B cell (primary cell): ENCODE results near the gene COL19A1. TPM values are rescaled to one million over a fixed set of nuclear protein-coding genes. Genes with fewer than 3 reads are reported as not detected.

Source experiments
- ATAC-seq: fragments of 200-7000 bp; cut with Tn5 transposase; one replicate; pipeline ENCODE4 v1.10.0; 2021; ENCODE audit warnings: low read depth, mild to moderate bottlenecking, moderate number of reproducible peaks, moderate library complexity
- CTCF ChIA-PET: fragments of 350-600 bp; sonication (Branson Sonifier 250); formaldehyde crosslinking; loops from one replicate; lab custom pipeline; 2021; ENCODE audit warnings: antibody characterized with exemption, inconsistent platforms; lab: Charles Lee
- POLR2A ChIA-PET: fragments of 350-600 bp; sonication (Branson Sonifier 250); formaldehyde crosslinking; loops from one replicate; lab custom pipeline; 2021; ENCODE audit warnings: antibody characterized with exemption; lab: Charles Lee
- DNase-seq: peaks from one replicate; pipeline ENCODE4 v3.0.0; 2013
- H2AFZ ChIP-seq: 2 replicates; pipeline ENCODE4 v1.6.1; 2012; ENCODE audit warnings: mild to moderate bottlenecking, low read depth, low read length; ENCODE audit not compliant: insufficient read depth, poor library complexity, severe bottlenecking
- H3K27ac ChIP-seq, 2 donors: 1 replicate in 1 of 2; 2 replicates in 1 of 2; pipeline ENCODE4 v1.5.1; 2012 to 2013; ENCODE audit warnings: low read length in 2 of 2, mild to moderate bottlenecking in 2 of 2, moderate library complexity in 1 of 2
- H3K27me3 ChIP-seq, 4 experiments: fragments of 200-600 bp in 1 of 4; sonication (generic) in 1 of 4; replicated peaks in 1 of 4; 1 replicate in 2 of 4; 2 replicates in 2 of 4; pipeline versions ENCODE4 v1.6.1 to v1.7.0; 2013 to 2016; ENCODE audit warnings: low read length in 3 of 4, mild to moderate bottlenecking in 2 of 4, mixed read lengths in 1 of 4, moderate library complexity in 1 of 4; ENCODE audit not compliant: insufficient read depth in 4 of 4, control insufficient read depth in 3 of 4; ENCODE audit errors: control extremely low read depth in 1 of 4
- H3K36me3 ChIP-seq, 2 experiments: replicated peaks in 1 of 2; 1 replicate in 1 of 2; 2 replicates in 1 of 2; pipeline versions ENCODE4 v1.6.1 to v1.7.1; 2013; ENCODE audit warnings: low read length in 1 of 2; ENCODE audit not compliant: insufficient read depth in 2 of 2, control insufficient read depth in 1 of 2; ENCODE audit errors: control extremely low read depth in 1 of 2, extremely low read depth in 1 of 2
- H3K4me1 ChIP-seq, 2 donors: fragments of 200-600 bp in 1 of 2; sonication (generic) in 1 of 2; 1 replicate in 1 of 2; 2 replicates in 1 of 2; pipeline versions ENCODE4 v1.5.1 to v1.6.1; 2013 to 2017; ENCODE audit warnings: low read length in 2 of 2; ENCODE audit not compliant: control insufficient read depth in 2 of 2, insufficient read depth in 2 of 2
- H3K4me2 ChIP-seq: replicated peaks from 2 replicates; pipeline ENCODE3; 2012; ENCODE audit warnings: mild to moderate bottlenecking, low read depth, low read length; ENCODE audit not compliant: poor library complexity, severe bottlenecking
- H3K4me3 ChIP-seq, 5 experiments: fragments of 200-600 bp in 1 of 5; sonication (generic) in 1 of 5; 1 replicate in 3 of 5; 2 replicates in 2 of 5; pipeline versions ENCODE4 v1.5.1 to v1.7.0; 2011 to 2016; ENCODE audit warnings: low read length in 4 of 5, mild to moderate bottlenecking in 4 of 5, low read depth in 2 of 5, control low read depth in 1 of 5, moderate library complexity in 1 of 5; ENCODE audit not compliant: insufficient read depth in 1 of 5; ENCODE audit errors: control extremely low read depth in 1 of 5, extremely low read depth in 1 of 5
- H3K79me2 ChIP-seq: fragments of 200-600 bp; sonication (generic); one replicate; pipeline ENCODE4 v1.6.0; 2016; ENCODE audit warnings: low read length; ENCODE audit not compliant: control insufficient read depth, insufficient read depth
- H3K9ac ChIP-seq: fragments of 200-600 bp; sonication (generic); 2 replicates; pipeline ENCODE4 v1.6.1; 2017; ENCODE audit warnings: mild to moderate bottlenecking, low read length, moderate library complexity
- H3K9me3 ChIP-seq, 3 donors: one replicate each; pipeline versions ENCODE4 v1.6.1 to v1.7.1; 2013; ENCODE audit warnings: low read length in 2 of 3; ENCODE audit not compliant: control insufficient read depth in 2 of 3, insufficient read depth in 1 of 3; ENCODE audit errors: control extremely low read depth in 1 of 3
- H4K20me1 ChIP-seq: 2 replicates; pipeline ENCODE4 v1.6.0; 2012; ENCODE audit warnings: mild to moderate bottlenecking, low read length; ENCODE audit not compliant: insufficient read depth, control insufficient read depth, poor library complexity, severe bottlenecking
- H3K27ac Mint-ChIP-seq: one replicate; pipeline ENCODE4 v1.8.0; 2021; ENCODE audit warnings: mixed read lengths
- H3K27me3 Mint-ChIP-seq: one replicate; pipeline ENCODE4 v1.8.0; 2021; ENCODE audit warnings: mixed read lengths
- H3K4me1 Mint-ChIP-seq: one replicate; pipeline ENCODE4 v1.8.0; 2021; ENCODE audit warnings: mixed read lengths
- H3K4me3 Mint-ChIP-seq: one replicate; pipeline ENCODE4 v1.8.0; 2021; ENCODE audit warnings: mixed read lengths
- H3K9me3 Mint-ChIP-seq: one replicate; pipeline ENCODE4 v1.8.0; 2022; ENCODE audit warnings: mixed read lengths; ENCODE audit not compliant: insufficient read depth
- CTCF ChIP-seq: fragments of 200-600 bp; IDR thresholded peaks from one replicate; pipeline ENCODE4 v1.8.0; 2022; ENCODE audit warnings: antibody characterized with exemption, mild to moderate bottlenecking
- EZH2 ChIP-seq: IDR thresholded peaks from 2 replicates; pipeline ENCODE4 v1.6.1; 2012; ENCODE audit warnings: borderline replicate concordance, low read depth, mild to moderate bottlenecking, moderate library complexity, low read length; ENCODE audit not compliant: insufficient read depth, poor library complexity, severe bottlenecking
- WGBS: methylation state at CpG from one replicate; pipeline ENCODE4 v1.1.5; 2013; ENCODE audit warnings: missing lambda C conversion rate; ENCODE audit not compliant: insufficient coverage; 5-methylcytosine and 5-hydroxymethylcytosine counted together
- intact Hi-C: fragments of 100-400 bp; cut with micrococcal nuclease; formaldehyde crosslinking; loops from one replicate; pipeline ENCODE4 v1.10.0; 2022
- polyA plus RNA-seq: library from polyadenylated mRNA; depleted of rRNA; stranded (reverse); fragments of >200 nt; gene quantifications from 2 replicates; pipeline ENCODE4 v1.2.3, GENCODE V29; 2012
- total RNA-seq, 2 donors: library from RNA; stranded (reverse); fragments of 120-200 nt in 1 of 2; gene quantifications; 1 replicate in 1 of 2; 2 replicates in 1 of 2; pipeline versions ENCODE4 v1.2.3 to v1.2.4, GENCODE V29; 2013 to 2022

Gene COL19A1
- total and polyA plus RNA-seq, 2 donors (not counting 1 experiment from before 2014, with no cell fraction given), result 14.6 to 61.4 TPM

GRCh38 chr6:70059039-70059719 lies 192.8 kb downstream of the COL19A1 start:
- Histone ChIP-seq H3K36me3 (peaks cover 4 to 5% of the 10 kb centered on the region in 2 experiments), H3K9me3 (no peaks in the 10 kb centered on the region), H3K4me2 (no peak overlapping the region), H3K79me2 (no peaks in the 10 kb centered on the region), H4K20me1 (no peaks in the 10 kb centered on the region), H3K27me3 (no peaks in the 10 kb centered on the region), H3K27ac (no peak overlapping the region), H3K9ac (no peak overlapping the region), H2AFZ (no peak overlapping the region), H3K4me3 (no peak overlapping the region), H3K4me1 (no peaks in the 10 kb centered on the region)
- POLR2A ChIA-PET, result no interaction called here
- intact Hi-C loops, result no loop called here
- ATAC-seq (no peak), DNase-seq (no peak)
- Mint-ChIP-seq H3K27ac (no peak overlapping the region), H3K27me3 (no peaks in the 10 kb centered on the region), H3K4me1 (peaks cover 7% of the 10 kb centered on the region), H3K9me3 (no peaks in the 10 kb centered on the region), H3K4me3 (no peak overlapping the region)
- CTCF ChIA-PET, result no interaction called here
- WGBS, result no CpG with 5 or more reads among the region's 2 CpGs
- TF ChIP-seq EZH2 (no peak), CTCF (no peak)

- no peaks in the 10 kb centered on the region for H3K79me2 ChIP-seq
- H3K9me3 ChIP-seq, result no peaks in the 10 kb centered on the region
- ATAC-seq, result no peak
- intact Hi-C loops, result no loop called here
- TF ChIP-seq CTCF (no peak), EZH2 (no peak)
- H3K4me2 ChIP-seq, result no peak overlapping the region
- H3K9ac ChIP-seq, result no peak overlapping the region
- peaks cover 4 to 5% of the 10 kb centered on the region in 2 experiments for H3K36me3 ChIP-seq
- no peak for DNase-seq
- ChIA-PET POLR2A (no interaction called here), CTCF (no interaction called here)
- WGBS, result no CpG with 5 or more reads among the region's 5 CpGs
- Mint-ChIP-seq H3K4me3 (no peak overlapping the region), H3K27ac (no peak overlapping the region), H3K9me3 (no peaks in the 10 kb centered on the region), H3K4me1 (peaks cover 7% of the 10 kb centered on the region), H3K27me3 (no peaks in the 10 kb centered on the region)
- no peak overlapping the region for H2AFZ ChIP-seq
- no peaks in the 10 kb centered on the region for H3K27me3 ChIP-seq
- no peaks in the 10 kb centered on the region for H4K20me1 ChIP-seq
- no peaks in the 10 kb centered on the region for H3K4me1 ChIP-seq
- H3K27ac ChIP-seq, result no peak overlapping the region
- no peak overlapping the region for H3K4me3 ChIP-seq
Measured at GRCh38 chr6:70060680-70061079, 194.3 kb downstream of the COL19A1 start.
